DOHH2 (cell line): Measurements from ENCODE around the gene SLC39A11.

Source experiments
- H3F3A ChIP-seq: fragments of 200-600 bp; sonication (generic), shearing (Covaris generic); 2 replicates; pipeline ENCODE4 v1.6.0; 2016; ENCODE audit warnings: antibody characterized with exemption, mild to moderate bottlenecking; ENCODE audit not compliant: control insufficient read depth, insufficient read depth
- H3K27ac ChIP-seq: fragments of 200-600 bp; sonication (generic); 2 replicates; pipeline ENCODE4 v1.5.1; 2014; ENCODE audit warnings: low read depth, mild to moderate bottlenecking, low read length, moderate library complexity
- H3K27me3 ChIP-seq: fragments of 200-600 bp; sonication (generic); 2 replicates; pipeline ENCODE4 v1.6.1; 2014; ENCODE audit warnings: mild to moderate bottlenecking, low read length, mixed read lengths; ENCODE audit not compliant: control insufficient read depth
- H3K36me3 ChIP-seq: fragments of 200-600 bp; sonication (generic); 2 replicates; pipeline ENCODE4 v1.6.1; 2014; ENCODE audit warnings: mild to moderate bottlenecking, low read length, moderate library complexity, mixed read lengths; ENCODE audit not compliant: control insufficient read depth
- H3K4me1 ChIP-seq: fragments of 200-600 bp; sonication (generic); 2 replicates; pipeline ENCODE4 v1.6.1; 2014; ENCODE audit warnings: mild to moderate bottlenecking, low read length, mixed read lengths; ENCODE audit not compliant: control insufficient read depth
- H3K4me2 ChIP-seq: fragments of 200-600 bp; sonication (generic); 2 replicates; pipeline ENCODE4 v1.6.0; 2014; ENCODE audit warnings: mild to moderate bottlenecking, low read length, moderate library complexity
- H3K4me3 ChIP-seq: fragments of 200-600 bp; sonication (generic); 2 replicates; pipeline ENCODE4 v1.5.1; 2014; ENCODE audit warnings: mild to moderate bottlenecking, low read length, mixed read lengths
- H3K79me2 ChIP-seq: fragments of 200-600 bp; sonication (generic); 2 replicates; pipeline ENCODE4 v1.6.1; 2014; ENCODE audit warnings: mild to moderate bottlenecking, low read length, mixed read lengths; ENCODE audit not compliant: control insufficient read depth
- H3K9me2 ChIP-seq: fragments of 200-600 bp; sonication (generic); replicated peaks from 2 replicates; pipeline ENCODE4 v1.6.1; 2014; ENCODE audit warnings: mild to moderate bottlenecking, low read length, mixed read lengths; ENCODE audit not compliant: control insufficient read depth
- H3K9me3 ChIP-seq: fragments of 200-600 bp; sonication (generic); 2 replicates; pipeline ENCODE4 v1.6.1; 2014; ENCODE audit warnings: antibody characterized with exemption, low read length, mixed read lengths; ENCODE audit not compliant: control insufficient read depth, insufficient read depth
- H4K20me1 ChIP-seq: fragments of 200-600 bp; sonication (generic); 2 replicates; pipeline ENCODE4 v1.6.0; 2014; ENCODE audit warnings: low read depth, mild to moderate bottlenecking, antibody characterized with exemption, low read length, moderate library complexity; ENCODE audit not compliant: control insufficient read depth, insufficient read depth
- EZH2phosphoT487 ChIP-seq: fragments of 200-600 bp; sonication (generic); IDR thresholded peaks from 2 replicates; pipeline ENCODE4 v1.6.1; 2017; ENCODE audit warnings: borderline replicate concordance, mild to moderate bottlenecking, antibody characterized with exemption, low read length, moderate library complexity, mixed read lengths
- TF ChIP-seq, protein P1 (sequence below): fragments of 200-600 bp; sonication (generic); IDR thresholded peaks from one replicate; pipeline ENCODE4 v1.5.1; 2014; ENCODE audit warnings: antibody characterized with exemption, mild to moderate bottlenecking, low read depth, low read length; ENCODE audit not compliant: poor library complexity, severe bottlenecking

The SLC39A11 gene

DNA sequence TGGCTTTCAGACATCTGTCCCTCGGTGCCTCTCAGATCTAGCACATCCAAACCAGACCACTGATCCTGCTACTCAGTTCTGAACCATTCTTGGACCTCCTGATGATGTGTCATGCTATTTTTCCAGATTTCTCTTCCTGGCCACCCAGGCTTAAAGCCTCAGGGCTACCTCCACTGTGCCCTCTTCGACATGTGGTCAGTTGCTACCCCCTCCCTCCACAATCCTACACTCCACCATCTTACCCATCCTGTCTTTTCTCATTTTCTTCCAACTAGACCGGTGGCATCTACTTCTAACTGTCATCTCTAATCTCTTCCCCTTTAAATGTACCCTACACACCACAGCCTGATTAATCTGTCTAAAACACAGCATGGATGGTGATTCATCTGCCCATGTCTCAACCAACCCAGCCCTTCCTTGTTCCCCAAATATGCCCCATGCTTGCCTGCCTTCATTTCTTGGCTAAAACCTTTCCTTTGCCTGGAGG, 478.6 kb downstream of the SLC39A11 start:
- H3K27ac ChIP-seq, result no peak overlapping the region
- H3K79me2 ChIP-seq, result no peaks in the 10 kb centered on the region
- H3K4me3 ChIP-seq, result no peak overlapping the region
- H3K36me3 ChIP-seq, result no peaks in the 10 kb centered on the region
- H3K27me3 ChIP-seq, result no peaks in the 10 kb centered on the region
- TF ChIP-seq, protein P1, sequence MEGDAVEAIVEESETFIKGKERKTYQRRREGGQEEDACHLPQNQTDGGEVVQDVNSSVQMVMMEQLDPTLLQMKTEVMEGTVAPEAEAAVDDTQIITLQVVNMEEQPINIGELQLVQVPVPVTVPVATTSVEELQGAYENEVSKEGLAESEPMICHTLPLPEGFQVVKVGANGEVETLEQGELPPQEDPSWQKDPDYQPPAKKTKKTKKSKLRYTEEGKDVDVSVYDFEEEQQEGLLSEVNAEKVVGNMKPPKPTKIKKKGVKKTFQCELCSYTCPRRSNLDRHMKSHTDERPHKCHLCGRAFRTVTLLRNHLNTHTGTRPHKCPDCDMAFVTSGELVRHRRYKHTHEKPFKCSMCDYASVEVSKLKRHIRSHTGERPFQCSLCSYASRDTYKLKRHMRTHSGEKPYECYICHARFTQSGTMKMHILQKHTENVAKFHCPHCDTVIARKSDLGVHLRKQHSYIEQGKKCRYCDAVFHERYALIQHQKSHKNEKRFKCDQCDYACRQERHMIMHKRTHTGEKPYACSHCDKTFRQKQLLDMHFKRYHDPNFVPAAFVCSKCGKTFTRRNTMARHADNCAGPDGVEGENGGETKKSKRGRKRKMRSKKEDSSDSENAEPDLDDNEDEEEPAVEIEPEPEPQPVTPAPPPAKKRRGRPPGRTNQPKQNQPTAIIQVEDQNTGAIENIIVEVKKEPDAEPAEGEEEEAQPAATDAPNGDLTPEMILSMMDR, result no peak
- no peak for TF ChIP-seq EZH2phosphoT487
- H3F3A ChIP-seq, result no peaks in the 10 kb centered on the region
- no peaks in the 10 kb centered on the region for H3K9me2 ChIP-seq
- no peak overlapping the region for H3K4me2 ChIP-seq
- H3K4me1 ChIP-seq, result no peaks in the 10 kb centered on the region
- H3K9me3 ChIP-seq, result no peaks in the 10 kb centered on the region
- no peaks in the 10 kb centered on the region for H4K20me1 ChIP-seq

- Histone ChIP-seq H3K36me3 (no peaks in the 10 kb centered on the region), H3K9me2 (no peaks in the 10 kb centered on the region), H3K27ac (no peak overlapping the region), H3K4me3 (no peak overlapping the region), H3K9me3 (peaks cover 1% of the 10 kb centered on the region), H3K4me1 (no peaks in the 10 kb centered on the region), H3K27me3 (no peaks in the 10 kb centered on the region), H4K20me1 (no peaks in the 10 kb centered on the region), H3K79me2 (no peaks in the 10 kb centered on the region), H3K4me2 (no peak overlapping the region), H3F3A (no peaks in the 10 kb centered on the region)
- TF ChIP-seq, protein P1, result no peak
- TF ChIP-seq EZH2phosphoT487, result no peak
Observed at GRCh38 chr17:72613396-72613795, 479.1 kb downstream of the SLC39A11 start.

GRCh38 chr17:72611172-72611571, 481.3 kb downstream of the SLC39A11 start:
- Histone ChIP-seq H3K27ac (no peak overlapping the region), H3K9me3 (peaks cover 7% of the 10 kb centered on the region), H3K36me3 (no peaks in the 10 kb centered on the region), H3F3A (no peaks in the 10 kb centered on the region), H3K4me3 (no peak overlapping the region), H3K4me1 (no peaks in the 10 kb centered on the region), H3K27me3 (no peaks in the 10 kb centered on the region), H3K9me2 (no peaks in the 10 kb centered on the region), H3K79me2 (no peaks in the 10 kb centered on the region), H4K20me1 (no peaks in the 10 kb centered on the region), H3K4me2 (no peak overlapping the region)
- TF ChIP-seq, protein P1, result no peak
- TF ChIP-seq EZH2phosphoT487, result no peak
